ENCODE data around the gene CYP24A1.

CYP24A1 gene

DNA sequence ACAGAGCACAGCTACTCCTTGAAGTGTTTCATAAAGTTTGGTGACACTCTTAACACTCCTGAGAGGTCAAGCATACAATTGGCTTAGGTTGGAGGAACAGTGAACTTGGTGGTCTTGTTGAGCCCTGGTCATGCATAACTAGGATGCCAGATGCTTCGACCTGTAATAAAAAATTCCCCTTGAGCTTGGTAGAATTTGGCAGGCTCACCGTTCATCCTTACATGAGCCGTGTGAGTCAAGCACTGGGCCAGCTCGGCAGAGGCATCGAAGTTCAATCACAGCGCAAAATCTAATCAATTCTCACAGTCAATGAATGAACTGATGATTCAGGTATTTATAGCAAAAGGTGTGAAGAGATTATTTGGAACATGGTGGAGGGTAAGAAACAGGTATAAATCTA lies 33.7 kb downstream of the CYP24A1 start:
- TF ChIP-seq TAF1 (IDR thresholded peaks at IDR 0.05; ENCODE audit: borderline replicate concordance, insufficient read depth, low read length), result no peak
- TF ChIP-seq, protein P1, sequence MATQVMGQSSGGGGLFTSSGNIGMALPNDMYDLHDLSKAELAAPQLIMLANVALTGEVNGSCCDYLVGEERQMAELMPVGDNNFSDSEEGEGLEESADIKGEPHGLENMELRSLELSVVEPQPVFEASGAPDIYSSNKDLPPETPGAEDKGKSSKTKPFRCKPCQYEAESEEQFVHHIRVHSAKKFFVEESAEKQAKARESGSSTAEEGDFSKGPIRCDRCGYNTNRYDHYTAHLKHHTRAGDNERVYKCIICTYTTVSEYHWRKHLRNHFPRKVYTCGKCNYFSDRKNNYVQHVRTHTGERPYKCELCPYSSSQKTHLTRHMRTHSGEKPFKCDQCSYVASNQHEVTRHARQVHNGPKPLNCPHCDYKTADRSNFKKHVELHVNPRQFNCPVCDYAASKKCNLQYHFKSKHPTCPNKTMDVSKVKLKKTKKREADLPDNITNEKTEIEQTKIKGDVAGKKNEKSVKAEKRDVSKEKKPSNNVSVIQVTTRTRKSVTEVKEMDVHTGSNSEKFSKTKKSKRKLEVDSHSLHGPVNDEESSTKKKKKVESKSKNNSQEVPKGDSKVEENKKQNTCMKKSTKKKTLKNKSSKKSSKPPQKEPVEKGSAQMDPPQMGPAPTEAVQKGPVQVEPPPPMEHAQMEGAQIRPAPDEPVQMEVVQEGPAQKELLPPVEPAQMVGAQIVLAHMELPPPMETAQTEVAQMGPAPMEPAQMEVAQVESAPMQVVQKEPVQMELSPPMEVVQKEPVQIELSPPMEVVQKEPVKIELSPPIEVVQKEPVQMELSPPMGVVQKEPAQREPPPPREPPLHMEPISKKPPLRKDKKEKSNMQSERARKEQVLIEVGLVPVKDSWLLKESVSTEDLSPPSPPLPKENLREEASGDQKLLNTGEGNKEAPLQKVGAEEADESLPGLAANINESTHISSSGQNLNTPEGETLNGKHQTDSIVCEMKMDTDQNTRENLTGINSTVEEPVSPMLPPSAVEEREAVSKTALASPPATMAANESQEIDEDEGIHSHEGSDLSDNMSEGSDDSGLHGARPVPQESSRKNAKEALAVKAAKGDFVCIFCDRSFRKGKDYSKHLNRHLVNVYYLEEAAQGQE (IDR thresholded peaks at IDR 0.05; ENCODE audit: insufficient read depth in 1 of 2, low read depth in 2 of 2, low read length in 2 of 2), result no peak
- TF ChIP-seq POLR2AphosphoS5 (IDR thresholded peaks at IDR 0.05; ENCODE audit: low read depth, low read length), result no peak
- TF ChIP-seq FOXP2 (optimal IDR thresholded peaks at IDR 0.05; ENCODE audit: borderline replicate concordance, extremely low read depth, extremely low read length, insufficient read depth), result no peak
- TF ChIP-seq SIN3A (IDR thresholded peaks at IDR 0.05; ENCODE audit: borderline replicate concordance, insufficient read depth, low read length), result no peak

DNA sequence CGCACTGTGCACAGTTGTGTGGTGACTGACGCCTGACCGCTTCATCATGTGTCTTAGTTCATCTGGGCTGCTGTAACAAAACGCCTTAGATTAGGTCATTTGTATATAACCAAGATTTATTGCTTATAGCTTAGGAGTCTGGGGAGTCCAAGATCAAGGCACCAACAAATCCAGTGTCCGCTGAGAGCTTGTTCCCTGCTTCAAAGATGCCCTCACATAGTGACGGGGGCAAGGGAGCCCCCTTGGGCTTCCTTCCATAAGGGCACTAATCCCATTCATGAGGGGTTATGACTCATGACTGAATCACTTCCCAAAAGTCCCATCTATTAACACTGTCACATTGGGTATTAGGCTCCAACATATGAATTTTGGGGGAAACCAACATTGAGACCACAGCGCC lies 34.6 kb downstream of the CYP24A1 start:
- no peak for TF ChIP-seq FOXP2 (optimal IDR thresholded peaks at IDR 0.05; ENCODE audit: borderline replicate concordance, extremely low read depth, extremely low read length, insufficient read depth)
- TF ChIP-seq SIN3A (IDR thresholded peaks at IDR 0.05; ENCODE audit: borderline replicate concordance, insufficient read depth, low read length), result no peak
- no peak for TF ChIP-seq TAF1 (IDR thresholded peaks at IDR 0.05; ENCODE audit: borderline replicate concordance, insufficient read depth, low read length)
- TF ChIP-seq POLR2AphosphoS5 (IDR thresholded peaks at IDR 0.05; ENCODE audit: low read depth, low read length), result no peak
- TF ChIP-seq, protein P1 (IDR thresholded peaks at IDR 0.05; ENCODE audit: insufficient read depth in 1 of 2, low read depth in 2 of 2, low read length in 2 of 2), result no peak

DNA sequence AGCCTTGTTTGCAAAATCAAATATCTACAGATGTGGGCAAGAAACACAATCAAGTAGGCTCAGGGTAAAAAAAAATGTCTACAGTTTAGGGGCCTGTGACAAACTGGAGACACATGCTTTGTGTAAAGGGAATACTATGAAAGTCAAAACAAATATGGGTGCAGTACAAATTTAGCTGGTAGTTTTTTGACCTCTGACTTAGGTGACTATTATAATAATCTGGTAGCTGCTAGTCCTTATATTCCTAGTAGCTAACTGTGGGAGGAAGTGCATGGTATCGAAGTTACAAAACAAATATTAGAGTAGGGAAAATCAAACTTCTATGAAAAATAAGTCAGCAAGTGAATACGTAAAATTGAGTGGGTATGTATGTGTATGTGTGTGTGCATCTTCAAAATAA lies 35.4 kb downstream of the CYP24A1 start:
- TF ChIP-seq FOXP2 (optimal IDR thresholded peaks at IDR 0.05; ENCODE audit: borderline replicate concordance, extremely low read depth, extremely low read length, insufficient read depth) (no peak), TAF1 (IDR thresholded peaks at IDR 0.05; ENCODE audit: borderline replicate concordance, insufficient read depth, low read length) (no peak), POLR2AphosphoS5 (IDR thresholded peaks at IDR 0.05; ENCODE audit: low read depth, low read length) (no peak)

DNA sequence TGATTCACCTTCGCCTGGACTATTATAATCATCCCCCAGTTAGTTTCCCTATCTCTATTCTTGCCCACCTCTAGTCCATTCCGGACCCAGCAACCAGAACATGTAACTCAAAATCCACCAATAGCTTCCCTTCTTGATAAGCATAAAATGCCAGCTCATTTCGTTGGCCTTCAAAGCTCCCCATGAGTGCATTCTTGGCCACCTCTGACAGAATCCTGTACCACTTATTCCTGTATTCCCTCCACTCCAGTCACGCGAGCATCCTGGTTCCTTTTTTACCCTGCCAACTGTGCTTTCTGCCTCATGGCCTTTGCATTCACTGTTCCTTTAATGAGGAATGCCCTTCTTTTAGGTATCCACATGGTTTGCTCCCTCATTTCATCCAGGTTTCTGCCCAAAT lies 36.7 kb downstream of the CYP24A1 start:
- TF ChIP-seq FOXP2 (optimal IDR thresholded peaks at IDR 0.05; ENCODE audit: borderline replicate concordance, extremely low read depth, extremely low read length, insufficient read depth), result no peak
- TF ChIP-seq TAF1 (IDR thresholded peaks at IDR 0.05; ENCODE audit: borderline replicate concordance, insufficient read depth, low read length), result no peak
- TF ChIP-seq, protein P1 (IDR thresholded peaks at IDR 0.05; ENCODE audit: insufficient read depth in 1 of 2, low read depth in 2 of 2, low read length in 2 of 2), result no peak
- TF ChIP-seq SIN3A (IDR thresholded peaks at IDR 0.05; ENCODE audit: borderline replicate concordance, insufficient read depth, low read length), result no peak
- no peak for TF ChIP-seq POLR2AphosphoS5 (IDR thresholded peaks at IDR 0.05; ENCODE audit: low read depth, low read length)

DNA sequence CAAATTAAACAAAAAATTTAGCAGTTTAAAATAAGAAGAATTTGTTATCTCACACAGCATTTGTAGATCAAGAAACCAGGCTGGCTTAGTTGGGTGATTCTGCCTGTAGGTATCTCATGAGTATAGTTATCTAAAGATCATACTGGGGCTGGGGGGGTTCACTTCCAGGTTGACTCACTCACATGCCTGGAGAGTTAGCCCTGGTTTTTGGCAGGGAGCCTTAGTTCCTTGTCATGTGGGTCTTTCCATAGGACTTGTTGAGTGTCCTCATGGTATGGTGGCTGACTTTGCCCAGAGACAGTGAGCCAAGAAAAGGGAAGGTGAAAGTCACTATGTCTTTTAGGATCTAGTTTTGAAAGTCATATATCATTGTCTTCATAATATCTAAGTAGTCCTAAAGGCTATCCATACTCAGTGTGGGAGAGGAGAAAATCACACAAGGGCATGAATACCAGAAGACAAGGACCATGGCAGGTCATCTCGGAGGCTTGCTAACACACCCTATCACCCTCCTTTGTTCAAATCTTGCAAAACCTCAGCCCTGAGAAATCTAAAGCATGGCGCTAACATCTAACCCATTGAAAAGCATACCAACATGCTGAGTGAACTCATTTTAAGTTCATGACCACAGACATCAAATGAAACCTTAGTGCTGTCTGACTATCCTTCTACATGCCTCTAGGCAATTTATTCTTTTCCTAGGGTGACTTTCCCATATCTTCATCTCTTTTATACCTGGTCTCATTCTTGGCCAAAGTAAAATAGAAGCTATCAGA lies 39.2 kb downstream of the CYP24A1 start:
- TF ChIP-seq FOXP2 (optimal IDR thresholded peaks at IDR 0.05; ENCODE audit: borderline replicate concordance, extremely low read depth, extremely low read length, insufficient read depth) (no peak), POLR2AphosphoS5 (IDR thresholded peaks at IDR 0.05; ENCODE audit: low read depth, low read length) (no peak), SIN3A (IDR thresholded peaks at IDR 0.05; ENCODE audit: borderline replicate concordance, insufficient read depth, low read length) (no peak), TAF1 (IDR thresholded peaks at IDR 0.05; ENCODE audit: borderline replicate concordance, insufficient read depth, low read length) (no peak)
- TF ChIP-seq, protein P1 (IDR thresholded peaks at IDR 0.05; ENCODE audit: insufficient read depth in 1 of 2, low read depth in 2 of 2, low read length in 2 of 2), result no peak

Measured in PFSK-1 (cell line).